ENCODE results near the gene SUSD3.

DNA sequence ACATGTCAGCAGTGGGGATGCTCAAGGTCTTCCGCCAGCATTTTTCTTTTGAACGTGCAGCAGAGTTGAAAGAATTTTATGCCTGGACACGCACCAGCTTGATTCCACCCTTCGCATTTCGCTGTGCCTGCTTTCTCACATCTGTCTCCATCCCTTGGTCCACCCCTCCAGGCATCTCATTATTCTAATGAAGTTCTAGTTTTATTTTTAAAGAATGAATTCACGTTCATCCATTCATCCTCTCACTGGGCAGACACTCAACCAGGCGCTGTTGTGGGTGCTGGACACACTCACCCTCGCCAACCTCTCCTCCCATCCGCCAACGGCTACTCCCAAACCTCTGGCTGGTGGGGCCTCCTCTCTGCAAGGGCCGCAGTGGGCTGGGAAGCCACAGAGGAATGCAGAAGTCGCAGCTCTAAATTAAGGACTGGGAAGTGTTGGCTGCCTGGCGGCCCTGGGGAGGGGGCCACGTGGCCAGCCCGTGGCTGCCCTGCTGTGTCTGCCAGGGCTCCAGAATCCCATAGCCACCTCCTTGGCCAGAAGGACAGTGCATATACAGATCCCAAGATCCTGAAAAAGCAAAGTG, 6.7 kb downstream of the SUSD3 start:
- TF ChIP-seq POLR2AphosphoS5 (IDR thresholded peaks at IDR 0.05; ENCODE audit: low read depth): 0 out of 2 replicates have a peak, but pooled peaks have one; percentile 27
- TF ChIP-seq, protein P1, sequence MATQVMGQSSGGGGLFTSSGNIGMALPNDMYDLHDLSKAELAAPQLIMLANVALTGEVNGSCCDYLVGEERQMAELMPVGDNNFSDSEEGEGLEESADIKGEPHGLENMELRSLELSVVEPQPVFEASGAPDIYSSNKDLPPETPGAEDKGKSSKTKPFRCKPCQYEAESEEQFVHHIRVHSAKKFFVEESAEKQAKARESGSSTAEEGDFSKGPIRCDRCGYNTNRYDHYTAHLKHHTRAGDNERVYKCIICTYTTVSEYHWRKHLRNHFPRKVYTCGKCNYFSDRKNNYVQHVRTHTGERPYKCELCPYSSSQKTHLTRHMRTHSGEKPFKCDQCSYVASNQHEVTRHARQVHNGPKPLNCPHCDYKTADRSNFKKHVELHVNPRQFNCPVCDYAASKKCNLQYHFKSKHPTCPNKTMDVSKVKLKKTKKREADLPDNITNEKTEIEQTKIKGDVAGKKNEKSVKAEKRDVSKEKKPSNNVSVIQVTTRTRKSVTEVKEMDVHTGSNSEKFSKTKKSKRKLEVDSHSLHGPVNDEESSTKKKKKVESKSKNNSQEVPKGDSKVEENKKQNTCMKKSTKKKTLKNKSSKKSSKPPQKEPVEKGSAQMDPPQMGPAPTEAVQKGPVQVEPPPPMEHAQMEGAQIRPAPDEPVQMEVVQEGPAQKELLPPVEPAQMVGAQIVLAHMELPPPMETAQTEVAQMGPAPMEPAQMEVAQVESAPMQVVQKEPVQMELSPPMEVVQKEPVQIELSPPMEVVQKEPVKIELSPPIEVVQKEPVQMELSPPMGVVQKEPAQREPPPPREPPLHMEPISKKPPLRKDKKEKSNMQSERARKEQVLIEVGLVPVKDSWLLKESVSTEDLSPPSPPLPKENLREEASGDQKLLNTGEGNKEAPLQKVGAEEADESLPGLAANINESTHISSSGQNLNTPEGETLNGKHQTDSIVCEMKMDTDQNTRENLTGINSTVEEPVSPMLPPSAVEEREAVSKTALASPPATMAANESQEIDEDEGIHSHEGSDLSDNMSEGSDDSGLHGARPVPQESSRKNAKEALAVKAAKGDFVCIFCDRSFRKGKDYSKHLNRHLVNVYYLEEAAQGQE (IDR thresholded peaks at IDR 0.05; ENCODE audit: insufficient replicate concordance, low read depth): no peak

Measured in HL-60 (cell line).